Stimulated activated CD4-positive, alpha-beta T cell treated with anti-CD3 and anti-CD28 coated beads, Interleukin-12 subunit alpha, Interleukin-12 subunit beta, amount 100 ng/mL, for 4 hours (primary cell): ENCODE measurements around the gene NGLY1.

ENCODE experiments used
- DNase-seq: peaks from one replicate; pipeline ENCODE4 v3.0.0-alpha.2; 2020

The NGLY1 gene

GRCh38 chr3:25783661-25784512, 644 bp upstream of the NGLY1 start:
- no peak for DNase-seq

- no peak for DNase-seq
Measured at GRCh38 chr3:25782636-25782937, 656 bp downstream of the NGLY1 start.

- no peak for DNase-seq
Measured at GRCh38 chr3:25781758-25782594, 1.3 kb downstream of the NGLY1 start.

- no peak for DNase-seq
Measured at GRCh38 chr3:25781145-25781757, 2.0 kb downstream of the NGLY1 start.

- DNase-seq: no peak
Measured at GRCh38 chr3:25780618-25781017, 2.6 kb downstream of the NGLY1 start.

GRCh38 chr3:25775936-25776335, 7.3 kb downstream of the NGLY1 start:
- DNase-seq: no peak

- no peak for DNase-seq
Measured at GRCh38 chr3:25768851-25769250, 14.4 kb downstream of the NGLY1 start.

- no peak for DNase-seq
Measured at GRCh38 chr3:25751725-25752124, 31.5 kb downstream of the NGLY1 start.

- DNase-seq: no peak
Measured at GRCh38 chr3:25751048-25751447, 32.2 kb downstream of the NGLY1 start.

GRCh38 chr3:25749031-25749581, 34.1 kb downstream of the NGLY1 start:
- no peak for DNase-seq

GRCh38 chr3:25748189-25748588, 35.1 kb downstream of the NGLY1 start:
- DNase-seq: no peak

GRCh38 chr3:25747033-25747432, 36.2 kb downstream of the NGLY1 start:
- no peak for DNase-seq

- no peak for DNase-seq
Measured at GRCh38 chr3:25744470-25744869, 38.8 kb downstream of the NGLY1 start.

- DNase-seq: no peak
Measured at GRCh38 chr3:25728101-25728500, 55.1 kb downstream of the NGLY1 start.

- DNase-seq: no peak
Measured at GRCh38 chr3:25727316-25727715, 55.9 kb downstream of the NGLY1 start.

- no peak for DNase-seq
Measured at GRCh38 chr3:25725810-25726209, 57.4 kb downstream of the NGLY1 start.

- no peak for DNase-seq
Measured at GRCh38 chr3:25724948-25725645, 58.1 kb downstream of the NGLY1 start.

- DNase-seq: no peak
Measured at GRCh38 chr3:25723802-25724201, 59.4 kb downstream of the NGLY1 start.

GRCh38 chr3:25719321-25719720, 63.9 kb downstream of the NGLY1 start:
- no peak for DNase-seq

- no peak for DNase-seq
Measured at GRCh38 chr3:25713341-25713985, 69.8 kb downstream of the NGLY1 start.

GRCh38 chr3:25711090-25711489, 72.2 kb downstream of the NGLY1 start:
- no peak for DNase-seq

GRCh38 chr3:25708036-25708435, 75.2 kb downstream of the NGLY1 start:
- no peak for DNase-seq
